CD14-positive monocyte (primary cell): ENCODE results near the gene C6orf47. TPM values are rescaled to one million over a fixed set of nuclear protein-coding genes. Genes with fewer than 3 reads are reported as not detected.
A peak's percentile ranks its signal among the peaks of the same experiment; 100 is the strongest.

Experiments
- DNase-seq, 3 donors: peaks; one replicate each; pipeline ENCODE4 v3.0.0-alpha.2; 2011 to 2022
- H2AFZ ChIP-seq: 2 replicates; pipeline ENCODE4 v1.6.0; 2012; ENCODE audit warnings: mild to moderate bottlenecking, low read depth, low read length, inconsistent platforms; ENCODE audit not compliant: insufficient read depth, poor library complexity, severe bottlenecking
- H3K27ac ChIP-seq, 2 donors: 1 replicate in 1 of 2; 2 replicates in 1 of 2; pipeline ENCODE4 v1.5.1; 2012 to 2013; ENCODE audit warnings: low read length in 2 of 2, control low read depth in 1 of 2, inconsistent platforms in 1 of 2, low read depth in 1 of 2, mild to moderate bottlenecking in 1 of 2
- H3K27me3 ChIP-seq, 2 donors: one replicate each; pipeline versions ENCODE4 v1.6.0 to v1.6.1; 2011 to 2013; ENCODE audit warnings: low read length in 2 of 2; ENCODE audit not compliant: control insufficient read depth in 2 of 2, insufficient read depth in 2 of 2
- H3K36me3 ChIP-seq, 2 donors: replicated peaks in 1 of 2; 1 replicate in 1 of 2; 2 replicates in 1 of 2; pipeline versions ENCODE4 v1.5.1 to v1.6.1; 2012 to 2013; ENCODE audit warnings: low read length in 2 of 2, control low read depth in 1 of 2, inconsistent platforms in 1 of 2, mild to moderate bottlenecking in 1 of 2; ENCODE audit not compliant: insufficient read depth in 2 of 2, control insufficient read depth in 1 of 2
- H3K4me1 ChIP-seq, 2 donors: 1 replicate in 1 of 2; 2 replicates in 1 of 2; pipeline versions ENCODE4 v1.5.1 to v1.6.1; 2012 to 2013; ENCODE audit warnings: low read length in 2 of 2, control low read depth in 1 of 2, inconsistent platforms in 1 of 2, mild to moderate bottlenecking in 1 of 2, moderate library complexity in 1 of 2; ENCODE audit not compliant: insufficient read depth in 2 of 2, control insufficient read depth in 1 of 2
- H3K4me2 ChIP-seq: replicated peaks from 2 replicates; pipeline ENCODE3; 2012; ENCODE audit warnings: low read length, moderate library complexity, mild to moderate bottlenecking; ENCODE audit not compliant: poor library complexity, severe bottlenecking; ENCODE audit errors: extremely low read depth
- H3K4me3 ChIP-seq, 3 experiments: fragments of 200-600 bp in 1 of 3; sonication (generic) in 1 of 3; replicated peaks in 1 of 3; 1 replicate in 2 of 3; 2 replicates in 1 of 3; pipeline ENCODE4 v1.5.1; 2011 to 2013; ENCODE audit warnings: low read length in 3 of 3, mild to moderate bottlenecking in 3 of 3, control low read depth in 2 of 3, low read depth in 2 of 3, inconsistent platforms in 1 of 3, moderate library complexity in 1 of 3
- H3K79me2 ChIP-seq: 2 replicates; pipeline ENCODE4 v1.6.0; 2012; ENCODE audit warnings: mild to moderate bottlenecking, control low read depth, inconsistent platforms, low read length, moderate library complexity; ENCODE audit not compliant: insufficient read depth
- H3K9ac ChIP-seq: 2 replicates; pipeline ENCODE4 v1.6.0; 2017; ENCODE audit warnings: low read length, mild to moderate bottlenecking; ENCODE audit not compliant: insufficient read depth, poor library complexity, severe bottlenecking
- H3K9me3 ChIP-seq, 2 donors: replicated peaks in 1 of 2; 1 replicate in 1 of 2; 2 replicates in 1 of 2; pipeline versions ENCODE4 v1.5.1 to v1.6.1; 2012 to 2013; ENCODE audit warnings: low read length in 2 of 2, control low read depth in 1 of 2; ENCODE audit not compliant: control insufficient read depth in 1 of 2, insufficient read depth in 1 of 2
- H4K20me1 ChIP-seq: 2 replicates; pipeline ENCODE4 v1.6.0; 2012; ENCODE audit warnings: mild to moderate bottlenecking, low read length, control low read depth, moderate library complexity; ENCODE audit not compliant: insufficient read depth
- H3K27ac Mint-ChIP-seq, 7 donors: one replicate each; pipeline ENCODE4 v1.8.0; 2020; ENCODE audit warnings: mild to moderate bottlenecking in 7 of 7, mixed read lengths in 7 of 7, moderate library complexity in 6 of 7, inconsistent platforms in 2 of 7
- H3K27me3 Mint-ChIP-seq, 3 donors: one replicate each; pipeline ENCODE4 v1.8.0; 2021 to 2022; ENCODE audit warnings: low read depth in 3 of 3, mild to moderate bottlenecking in 3 of 3, mixed read lengths in 3 of 3, moderate library complexity in 3 of 3, inconsistent platforms in 1 of 3
- H3K36me3 Mint-ChIP-seq, 2 donors: one replicate each; pipeline ENCODE4 v1.8.0; 2020; ENCODE audit warnings: mixed read lengths in 2 of 2, inconsistent platforms in 1 of 2, mild to moderate bottlenecking in 1 of 2
- H3K4me1 Mint-ChIP-seq: one replicate; pipeline ENCODE4 v1.8.0; 2020; ENCODE audit warnings: mild to moderate bottlenecking, mixed read lengths
- H3K4me3 Mint-ChIP-seq, 2 donors: one replicate each; pipeline ENCODE4 v1.8.0; 2020; ENCODE audit warnings: mild to moderate bottlenecking in 2 of 2, mixed read lengths in 2 of 2, moderate library complexity in 1 of 2
- H3K9me3 Mint-ChIP-seq, 7 donors: one replicate each; pipeline ENCODE4 v1.8.0; 2020 to 2022; ENCODE audit warnings: mixed read lengths in 7 of 7, mild to moderate bottlenecking in 6 of 7, moderate library complexity in 6 of 7, inconsistent platforms in 2 of 7
- WGBS: methylation state at CpG from one replicate; pipeline ENCODE4 v1.1.5; 2013; ENCODE audit warnings: missing lambda C conversion rate; ENCODE audit not compliant: insufficient coverage; 5-methylcytosine and 5-hydroxymethylcytosine counted together
- intact Hi-C, 2 donors: fragments of 100-400 bp; cut with micrococcal nuclease; formaldehyde crosslinking; loops; one replicate each; pipeline versions ENCODE4 v1.15.0 to v1.15.1; 2023
- polyA plus RNA-seq, 3 donors: library from polyadenylated mRNA; depleted of rRNA in 1 of 3; unstranded in 2 of 3; stranded (reverse) in 1 of 3; fragments of 300-500 nt in 2 of 3; fragments of >200 nt in 1 of 3; fragmentation: Illumina TruSeq in 2 of 3; gene quantifications; 1 replicate in 2 of 3; 2 replicates in 1 of 3; pipeline ENCODE4 v1.2.3, GENCODE V29; 2012 to 2021
- small RNA-seq: library from RNA; depleted of rRNA; stranded (forward); fragments of <200 nt; gene quantifications from one replicate; pipeline ENCODE3, GENCODE V24; 2012; ENCODE audit warnings: low read depth; ENCODE audit not compliant: insufficient read length
- TF ChIP-seq, protein P1 (sequence below): fragments of 200-600 bp; IDR thresholded peaks from one replicate; pipeline ENCODE4 v1.8.0; 2022; ENCODE audit warnings: antibody characterized with exemption, mild to moderate bottlenecking

The C6orf47 gene
- polyA plus RNA-seq, 3 donors = 8.0 to 23.4 (median 18.1) TPM

DNA sequence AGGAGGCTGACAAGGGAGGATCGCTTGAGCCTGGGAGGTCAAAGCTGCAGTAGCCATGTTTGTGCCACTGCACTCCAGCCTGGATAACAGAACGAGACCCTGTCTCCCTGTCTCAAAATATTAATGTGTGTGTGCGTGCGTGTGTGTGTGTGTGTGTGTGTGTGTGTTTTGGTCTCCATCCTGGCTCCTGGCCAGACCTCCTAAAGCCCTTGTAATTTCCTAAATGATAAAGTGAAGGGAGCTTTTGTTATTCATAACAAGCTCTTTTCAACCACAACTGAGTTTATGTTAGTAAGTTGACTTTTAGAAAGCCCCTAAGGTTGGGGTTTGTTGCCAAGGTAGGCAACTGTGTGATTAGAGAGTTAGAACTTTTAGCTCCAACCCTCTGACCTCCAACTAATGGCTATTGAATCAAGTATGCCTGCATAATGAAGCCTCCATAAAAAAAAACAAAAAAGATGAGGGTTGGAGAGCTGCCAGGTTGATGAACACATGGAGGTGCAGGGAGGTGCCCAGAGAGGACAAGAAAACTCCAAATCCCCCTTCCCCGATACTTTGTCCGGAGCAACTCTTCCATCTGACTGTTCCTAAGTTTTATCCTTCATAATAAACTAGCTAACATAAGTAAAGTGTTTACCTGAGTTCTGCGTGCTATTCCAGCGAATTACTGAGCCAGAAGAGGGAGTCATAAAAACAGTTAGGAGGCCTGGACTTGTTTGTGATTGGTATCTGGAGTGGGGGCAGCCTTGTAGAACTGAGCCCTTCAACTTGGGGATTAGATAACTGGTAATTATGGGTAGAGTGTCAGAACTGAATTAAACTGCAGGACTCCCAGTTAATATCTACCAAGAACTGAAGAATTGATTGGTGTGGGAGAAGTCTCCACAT, 50.8 kb downstream of the C6orf47 start:
- no peak for DNase-seq
- Mint-ChIP-seq H3K27me3 (peaks cover 0 to 4% (median 0%) of the 10 kb centered on the region in 3 donors), H3K9me3 (peaks cover 0 to 5% (median 0%) of the 10 kb centered on the region in 7 donors), H3K4me3 (no peak overlapping the region), H3K27ac (peak overlapping the region in 2 of 7 donors; percentile 7 to 26), H3K4me1 (peaks cover 21% of the 10 kb centered on the region), H3K36me3 (no peaks in the 10 kb centered on the region)
- Histone ChIP-seq H3K27me3 (no peaks in the 10 kb centered on the region), H3K4me2 (no peak overlapping the region), H2AFZ (no peak overlapping the region), H3K9me3 (no peaks in the 10 kb centered on the region), H3K36me3 (no peaks in the 10 kb centered on the region), H3K4me1 (peaks cover 19 to 25% of the 10 kb centered on the region in 2 donors), H3K4me3 (no peak overlapping the region), H4K20me1 (no peaks in the 10 kb centered on the region), H3K27ac (no peak overlapping the region), H3K79me2 (peaks cover 2% of the 10 kb centered on the region), H3K9ac (no peak overlapping the region)
- intact Hi-C loops = no loop called here
- 100% methylated on average over 1 of the region's 8 CpGs for WGBS
- TF ChIP-seq, protein P1, sequence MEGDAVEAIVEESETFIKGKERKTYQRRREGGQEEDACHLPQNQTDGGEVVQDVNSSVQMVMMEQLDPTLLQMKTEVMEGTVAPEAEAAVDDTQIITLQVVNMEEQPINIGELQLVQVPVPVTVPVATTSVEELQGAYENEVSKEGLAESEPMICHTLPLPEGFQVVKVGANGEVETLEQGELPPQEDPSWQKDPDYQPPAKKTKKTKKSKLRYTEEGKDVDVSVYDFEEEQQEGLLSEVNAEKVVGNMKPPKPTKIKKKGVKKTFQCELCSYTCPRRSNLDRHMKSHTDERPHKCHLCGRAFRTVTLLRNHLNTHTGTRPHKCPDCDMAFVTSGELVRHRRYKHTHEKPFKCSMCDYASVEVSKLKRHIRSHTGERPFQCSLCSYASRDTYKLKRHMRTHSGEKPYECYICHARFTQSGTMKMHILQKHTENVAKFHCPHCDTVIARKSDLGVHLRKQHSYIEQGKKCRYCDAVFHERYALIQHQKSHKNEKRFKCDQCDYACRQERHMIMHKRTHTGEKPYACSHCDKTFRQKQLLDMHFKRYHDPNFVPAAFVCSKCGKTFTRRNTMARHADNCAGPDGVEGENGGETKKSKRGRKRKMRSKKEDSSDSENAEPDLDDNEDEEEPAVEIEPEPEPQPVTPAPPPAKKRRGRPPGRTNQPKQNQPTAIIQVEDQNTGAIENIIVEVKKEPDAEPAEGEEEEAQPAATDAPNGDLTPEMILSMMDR = no peak

Small RNA genes lying within 50 kb of the gene (small RNA-seq; reads per million reads assigned to genes)
- gene MIR4646 (not detected), gene MIR6832 (not detected), gene RF00019 (not detected), gene SNORA38 (138 reads per million, percentile 97 among the genes with 10 or more reads in this experiment), gene UQCRHP1 (not detected)

Other genes starting within 250 kb of the C6orf47 start
- gene MICB, start 162.6 kb downstream of the C6orf47 start, polyA plus RNA-seq = 10 to 100 TPM in 2 of 3 donors, 1 to 10 TPM in 1; 8.1 to 34.8 (median 11.4) TPM
- not detected for gene MCCD1, start 131.8 kb downstream of the C6orf47 start, polyA plus RNA-seq
- gene DDX39B, start 118.8 kb downstream of the C6orf47 start, polyA plus RNA-seq = 1,000 to 10,000 TPM in 1 of 3 donors, 10 to 100 TPM in 2; 64.1 to 1,059 (median 67.8) TPM
- under 1 TPM in 1 of 3 donors, not detected in 2; 0.41 TPM for gene ATP6V1G2, start 114.2 kb downstream of the C6orf47 start, polyA plus RNA-seq
- 10 to 100 TPM in 1 of 3 donors, 1 to 10 TPM in 2; 7.7 to 10.3 (median 8.0) TPM for gene NFKBIL1, start 113.2 kb downstream of the C6orf47 start, polyA plus RNA-seq
- under 1 TPM in 2 of 3 donors, not detected in 1; 0.26 to 0.28 TPM for gene LTA, start 88.5 kb downstream of the C6orf47 start, polyA plus RNA-seq
- 10 to 100 TPM in 1 of 3 donors, 1 to 10 TPM in 2; 7.1 to 13.7 (median 9.6) TPM for gene TNF, start 85.2 kb downstream of the C6orf47 start, polyA plus RNA-seq
- gene LTB, start 78.4 kb downstream of the C6orf47 start, polyA plus RNA-seq = 10 to 100 TPM; 12.6 to 25.5 (median 21.6) TPM
- gene LST1, start 74.5 kb downstream of the C6orf47 start, polyA plus RNA-seq = 1,000 to 10,000 TPM; 1,103 to 1,584 (median 1,202) TPM
- 1 to 10 TPM in 1 of 3 donors, under 1 TPM in 1, not detected in 1; 0.54 to 1.2 TPM for gene NCR3, start 67.8 kb downstream of the C6orf47 start, polyA plus RNA-seq
- gene AIF1, start 45.5 kb downstream of the C6orf47 start, polyA plus RNA-seq = 1,000 to 10,000 TPM in 2 of 3 donors, 100 to 1,000 TPM in 1; 952 to 2,310 (median 2,275) TPM
- 10 to 100 TPM in 1 of 3 donors, 1 to 10 TPM in 2; 1.2 to 76.7 (median 2.3) TPM for gene PRRC2A, start 40.1 kb downstream of the C6orf47 start, polyA plus RNA-seq
- 100 to 1,000 TPM in 1 of 3 donors, 10 to 100 TPM in 2; 15.4 to 195 (median 15.6) TPM for gene BAG6, start 8.1 kb downstream of the C6orf47 start, polyA plus RNA-seq
- 1 to 10 TPM; 4.2 to 8.3 (median 4.8) TPM for gene APOM, start 4.9 kb downstream of the C6orf47 start, polyA plus RNA-seq
- gene GPANK1, start 4.2 kb upstream of the C6orf47 start, polyA plus RNA-seq = 10 to 100 TPM; 10.8 to 13.9 (median 12.0) TPM
- gene CSNK2B, start 5.3 kb upstream of the C6orf47 start, polyA plus RNA-seq = 100 to 1,000 TPM; 147 to 227 (median 195) TPM
- gene LY6G5B, start 9.2 kb upstream of the C6orf47 start, polyA plus RNA-seq = 10 to 100 TPM in 1 of 3 donors, under 1 TPM in 1, not detected in 1; 0.17 to 55.1 TPM
- 1 to 10 TPM; 4.8 to 7.3 (median 5.8) TPM for gene LY6G5C, start 20.3 kb upstream of the C6orf47 start, polyA plus RNA-seq
- gene ABHD16A, start 42.5 kb upstream of the C6orf47 start, polyA plus RNA-seq = 100 to 1,000 TPM in 1 of 3 donors, 10 to 100 TPM in 2; 53.0 to 122 (median 56.0) TPM
- under 1 TPM in 1 of 3 donors, not detected in 2; 0.51 TPM for gene LY6G6F, start 46.1 kb upstream of the C6orf47 start, polyA plus RNA-seq
- not detected for gene LY6G6D, start 54.6 kb upstream of the C6orf47 start, polyA plus RNA-seq
- gene LY6G6C, start 61.0 kb upstream of the C6orf47 start, polyA plus RNA-seq = under 1 TPM in 1 of 3 donors, not detected in 2; 0.27 TPM
- under 1 TPM; 0.09 to 0.75 (median 0.68) TPM for gene MPIG6B, start 62.6 kb upstream of the C6orf47 start, polyA plus RNA-seq
- 10 to 100 TPM; 29.8 to 56.0 (median 30.6) TPM for gene DDAH2, start 68.5 kb upstream of the C6orf47 start, polyA plus RNA-seq
- 1,000 to 10,000 TPM in 2 of 3 donors, 100 to 1,000 TPM in 1; 676 to 1,304 (median 1,196) TPM for gene CLIC1, start 75.8 kb upstream of the C6orf47 start, polyA plus RNA-seq
- gene MSH5, start 79.2 kb upstream of the C6orf47 start, polyA plus RNA-seq = 10 to 100 TPM in 1 of 3 donors, 1 to 10 TPM in 1, under 1 TPM in 1; 0.58 to 31.2 (median 1.9) TPM
- gene SAPCD1, start 101.9 kb upstream of the C6orf47 start, polyA plus RNA-seq = 10 to 100 TPM in 1 of 3 donors, not detected in 2; 10.4 TPM
- under 1 TPM in 1 of 3 donors, not detected in 2; 0.57 TPM for gene VWA7, start 116.5 kb upstream of the C6orf47 start, polyA plus RNA-seq
- gene VARS1, start 135.0 kb upstream of the C6orf47 start, polyA plus RNA-seq = 10 to 100 TPM; 22.2 to 28.9 (median 27.3) TPM
- gene LSM2, start 146.2 kb upstream of the C6orf47 start, polyA plus RNA-seq = 10 to 100 TPM; 26.0 to 41.0 (median 40.0) TPM
- gene HSPA1L, start 154.5 kb upstream of the C6orf47 start, polyA plus RNA-seq = under 1 TPM; 0.53 to 0.72 (median 0.55) TPM
- 100 to 1,000 TPM; 144 to 215 (median 200) TPM for gene HSPA1A, start 154.8 kb upstream of the C6orf47 start, polyA plus RNA-seq
- 10 to 100 TPM in 1 of 3 donors, 1 to 10 TPM in 2; 3.4 to 81.4 (median 4.8) TPM for gene HSPA1B, start 167.0 kb upstream of the C6orf47 start, polyA plus RNA-seq
- 10 to 100 TPM; 70.2 to 89.5 (median 81.8) TPM for gene NEU1, start 202.0 kb upstream of the C6orf47 start, polyA plus RNA-seq
- under 1 TPM in 1 of 3 donors, not detected in 2; 0.09 TPM for gene SLC44A4, start 218.2 kb upstream of the C6orf47 start, polyA plus RNA-seq
- gene EHMT2, start 236.9 kb upstream of the C6orf47 start, polyA plus RNA-seq = 10 to 100 TPM in 2 of 3 donors, 1 to 10 TPM in 1; 9.9 to 52.8 (median 16.0) TPM
- under 1 TPM in 1 of 3 donors, not detected in 2; 0.11 TPM for gene ZBTB12, start 241.3 kb upstream of the C6orf47 start, polyA plus RNA-seq